ENCODE measurements around the gene VWA1. TPM values are rescaled to one million over a fixed set of nuclear protein-coding genes. Genes with fewer than 3 reads are reported as not detected.
"Not testable (repeated sequence)": the region's sequence is repeated elsewhere in the genome, so short reads cannot be mapped to it uniquely, and the experiment has no call there.

VWA1 gene
- total and polyA plus RNA-seq, 8 donors: 7.6 to 64.8 (median 23.0) TPM

DNA sequence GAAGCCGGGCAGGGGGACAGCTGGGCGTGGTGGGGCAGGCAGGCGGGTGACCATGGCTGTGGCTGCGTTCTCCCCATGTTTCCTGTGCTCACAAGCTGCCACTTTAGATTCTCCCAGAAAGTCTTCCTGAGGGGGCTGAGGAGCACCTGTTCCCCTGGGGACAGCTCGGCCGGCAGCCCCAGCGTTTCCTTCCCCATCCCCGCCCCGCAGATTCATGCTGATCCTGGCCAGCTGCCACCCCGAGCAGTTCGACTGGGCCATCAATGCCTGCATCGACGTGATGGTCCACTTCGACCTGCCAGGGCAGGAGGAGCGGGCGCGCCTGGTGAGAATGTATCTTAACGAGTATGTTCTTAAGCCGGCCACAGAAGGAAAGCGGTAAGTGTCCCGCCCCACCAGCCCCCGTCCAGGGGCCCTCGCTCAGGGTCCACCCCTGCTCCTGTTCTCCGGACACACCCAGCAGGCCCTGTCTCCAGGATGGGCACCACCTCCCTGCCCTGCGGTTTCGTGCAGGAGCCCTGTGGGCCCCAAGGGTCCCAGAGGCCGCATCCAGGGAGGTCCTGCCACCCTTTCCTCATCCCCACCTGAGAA is 25.1 kb downstream of the VWA1 start:
- WGBS, 5 donors: 49 to 80% (median 61%) methylated on average over 13 to 27 of the region's 27 CpGs
- H3K4me3 ChIP-seq: no peak overlapping the region
- no peak for DNase-seq
- peaks cover 0 to 21% (median 0%) of the 10 kb centered on the region in 3 donors for H3K27me3 ChIP-seq
- H3K27ac ChIP-seq: no peak overlapping the region
- no peaks in the 10 kb centered on the region for H3K9me3 ChIP-seq
- H3K4me1 ChIP-seq: no peaks in the 10 kb centered on the region
- no peak for TF ChIP-seq EP300 (IDR thresholded peaks at IDR 0.05)
- no peak for TF ChIP-seq POLR2AphosphoS5 (IDR thresholded peaks at IDR 0.05)
- intact Hi-C loops (cut with DNase I; ENCODE audit: low total_unique reads): no loop called here
- no peaks in the 10 kb centered on the region for H3K36me3 ChIP-seq

GRCh38 chr1:1461721-1462317 is 26.3 kb downstream of the VWA1 start:
- H3K9me3 ChIP-seq: no peaks in the 10 kb centered on the region
- no peak for TF ChIP-seq POLR2AphosphoS5 (IDR thresholded peaks at IDR 0.05)
- TF ChIP-seq EP300 (IDR thresholded peaks at IDR 0.05): no peak
- no peak for TF ChIP-seq POLR2A (IDR thresholded peaks at IDR 0.05)
- TF ChIP-seq, protein P1, sequence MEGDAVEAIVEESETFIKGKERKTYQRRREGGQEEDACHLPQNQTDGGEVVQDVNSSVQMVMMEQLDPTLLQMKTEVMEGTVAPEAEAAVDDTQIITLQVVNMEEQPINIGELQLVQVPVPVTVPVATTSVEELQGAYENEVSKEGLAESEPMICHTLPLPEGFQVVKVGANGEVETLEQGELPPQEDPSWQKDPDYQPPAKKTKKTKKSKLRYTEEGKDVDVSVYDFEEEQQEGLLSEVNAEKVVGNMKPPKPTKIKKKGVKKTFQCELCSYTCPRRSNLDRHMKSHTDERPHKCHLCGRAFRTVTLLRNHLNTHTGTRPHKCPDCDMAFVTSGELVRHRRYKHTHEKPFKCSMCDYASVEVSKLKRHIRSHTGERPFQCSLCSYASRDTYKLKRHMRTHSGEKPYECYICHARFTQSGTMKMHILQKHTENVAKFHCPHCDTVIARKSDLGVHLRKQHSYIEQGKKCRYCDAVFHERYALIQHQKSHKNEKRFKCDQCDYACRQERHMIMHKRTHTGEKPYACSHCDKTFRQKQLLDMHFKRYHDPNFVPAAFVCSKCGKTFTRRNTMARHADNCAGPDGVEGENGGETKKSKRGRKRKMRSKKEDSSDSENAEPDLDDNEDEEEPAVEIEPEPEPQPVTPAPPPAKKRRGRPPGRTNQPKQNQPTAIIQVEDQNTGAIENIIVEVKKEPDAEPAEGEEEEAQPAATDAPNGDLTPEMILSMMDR (IDR thresholded peaks at IDR 0.05): no peak
- no peak overlapping the region for H3K4me3 ChIP-seq
- DNase-seq: peak in 1 of 2 donors; percentile 55
- H3K36me3 ChIP-seq: no peaks in the 10 kb centered on the region
- WGBS, 5 donors: 48 to 69% (median 62%) methylated on average over 5 to 18 of the region's 18 CpGs
- peaks cover 0 to 21% (median 0%) of the 10 kb centered on the region in 3 donors for H3K27me3 ChIP-seq
- no peaks in the 10 kb centered on the region for H3K4me1 ChIP-seq
- intact Hi-C loops (cut with DNase I; ENCODE audit: low total_unique reads): no loop called here
- H3K27ac ChIP-seq: peak overlapping the region in 2 of 5 donors; percentile 14 to 29

GRCh38 chr1:1462318-1462966 is 27.0 kb downstream of the VWA1 start:
- TF ChIP-seq POLR2AphosphoS5 (IDR thresholded peaks at IDR 0.05) (no peak), EP300 (IDR thresholded peaks at IDR 0.05) (no peak), POLR2A (IDR thresholded peaks at IDR 0.05) (no peak)
- TF ChIP-seq, protein P1 (IDR thresholded peaks at IDR 0.05): no peak
- Histone ChIP-seq H3K36me3 (no peaks in the 10 kb centered on the region), H3K9me3 (no peaks in the 10 kb centered on the region), H3K4me3 (no peak overlapping the region), H3K27me3 (peaks cover 0 to 21% (median 0%) of the 10 kb centered on the region in 3 donors), H3K4me1 (no peaks in the 10 kb centered on the region), H3K27ac (peak overlapping the region in 2 of 5 donors; percentile 14 to 29)
- intact Hi-C loops (cut with DNase I; ENCODE audit: low total_unique reads): no loop called here
- DNase-seq: peak in 1 of 2 donors; percentile 76
- WGBS, 5 donors: 47 to 75% (median 70%) methylated on average over 7 to 26 of the region's 26 CpGs

DNA sequence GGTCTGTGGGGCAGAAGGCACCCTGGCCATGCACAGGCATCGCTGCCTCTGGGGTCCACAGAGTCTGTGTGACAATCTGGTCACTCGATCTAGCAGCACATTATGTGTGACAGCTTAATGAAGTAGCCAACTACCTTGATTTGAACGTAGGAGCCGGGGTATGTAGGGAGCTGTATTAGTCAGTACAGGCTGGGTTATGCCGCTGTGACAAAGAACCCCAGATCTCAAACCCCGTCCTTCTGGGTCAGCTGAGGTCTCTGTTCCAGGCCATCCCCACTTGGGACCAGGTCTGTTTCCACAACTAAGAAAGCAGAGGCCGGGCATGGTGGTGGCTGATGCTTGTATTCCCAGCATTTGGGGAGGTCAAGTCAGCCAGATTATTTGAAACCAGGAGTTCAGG is 27.8 kb downstream of the VWA1 start:
- WGBS, 5 donors: 84 to 95% (median 88%) methylated on average over 7 of the region's 7 CpGs
- Histone ChIP-seq H3K9me3 (no peaks in the 10 kb centered on the region), H3K4me1 (no peaks in the 10 kb centered on the region), H3K36me3 (no peaks in the 10 kb centered on the region), H3K27ac (no peak overlapping the region), H3K27me3 (peaks cover 0 to 21% (median 0%) of the 10 kb centered on the region in 3 donors), H3K4me3 (no peak overlapping the region)
- DNase-seq: no peak
- intact Hi-C loops (cut with DNase I; ENCODE audit: low total_unique reads): no loop called here
- TF ChIP-seq, protein P1 (IDR thresholded peaks at IDR 0.05): no peak
- TF ChIP-seq EP300 (IDR thresholded peaks at IDR 0.05): no peak
- TF ChIP-seq POLR2A (IDR thresholded peaks at IDR 0.05): no peak
- no peak for TF ChIP-seq POLR2AphosphoS5 (IDR thresholded peaks at IDR 0.05)

GRCh38 chr1:1468196-1468985 is 32.9 kb downstream of the VWA1 start:
- WGBS, 5 donors: 74 to 89% (median 84%) methylated on average over 6 to 38 of the region's 44 CpGs

More at GRCh38 chr1:1468196-1468985, 32.9 kb downstream of the VWA1 start:
- DNase-seq; H3K27me3 ChIP-seq; H3K27ac ChIP-seq; H3K36me3 ChIP-seq; intact Hi-C loops (cut with DNase I; ENCODE audit: low total_unique reads); H3K4me3 ChIP-seq; H3K9me3 ChIP-seq: not testable (repeated sequence)
- peaks cover 16 to 22% (median 19%) of the 10 kb centered on the region in 4 donors for H3K4me1 ChIP-seq
